ENCODE results near the gene ADAMTS14.

ADAMTS14 gene

GRCh38 chr10:70694418-70695141 lies 22.3 kb downstream of the ADAMTS14 start:
- no peak for DNase-seq

- DNase-seq = no peak
Measured at GRCh38 chr10:70695241-70696030, 23.1 kb downstream of the ADAMTS14 start.

- DNase-seq = no peak
Measured at GRCh38 chr10:70698211-70698610, 25.9 kb downstream of the ADAMTS14 start.

GRCh38 chr10:70699063-70699658 lies 26.9 kb downstream of the ADAMTS14 start:
- no peak for DNase-seq

- no peak for DNase-seq
Measured at GRCh38 chr10:70699659-70700174, 27.4 kb downstream of the ADAMTS14 start.

GRCh38 chr10:70702190-70702763 lies 30.0 kb downstream of the ADAMTS14 start:
- DNase-seq = no peak

GRCh38 chr10:70704211-70704610 lies 31.9 kb downstream of the ADAMTS14 start:
- DNase-seq = no peak

- DNase-seq = no peak
Measured at GRCh38 chr10:70705121-70705861, 33.0 kb downstream of the ADAMTS14 start.

GRCh38 chr10:70711177-70711576 lies 38.9 kb downstream of the ADAMTS14 start:
- DNase-seq = no peak

- no peak for DNase-seq
Measured at GRCh38 chr10:70711911-70712310, 39.6 kb downstream of the ADAMTS14 start.

- DNase-seq = no peak
Measured at GRCh38 chr10:70714245-70714644, 41.9 kb downstream of the ADAMTS14 start.

GRCh38 chr10:70714951-70715350 lies 42.6 kb downstream of the ADAMTS14 start:
- no peak for DNase-seq

- DNase-seq = no peak
Measured at GRCh38 chr10:70715853-70716795, 43.8 kb downstream of the ADAMTS14 start.

- no peak for DNase-seq
Measured at GRCh38 chr10:70722820-70723424, 50.6 kb downstream of the ADAMTS14 start.

GRCh38 chr10:70723771-70724170 lies 51.5 kb downstream of the ADAMTS14 start:
- no peak for DNase-seq

GRCh38 chr10:70726909-70727495 lies 54.7 kb downstream of the ADAMTS14 start:
- no peak for DNase-seq

- no peak for DNase-seq
Measured at GRCh38 chr10:70728328-70728727, 56.0 kb downstream of the ADAMTS14 start.

GRCh38 chr10:70729763-70730357 lies 57.6 kb downstream of the ADAMTS14 start:
- no peak for DNase-seq

GRCh38 chr10:70730955-70731354 lies 58.6 kb downstream of the ADAMTS14 start:
- no peak for DNase-seq

GRCh38 chr10:70732569-70732968 lies 60.3 kb downstream of the ADAMTS14 start:
- DNase-seq = no peak

Measured in activated effector memory CD4-positive, alpha-beta T cell treated with anti-CD3 and anti-CD28 coated beads, Interleukin-2, amount 50 U/mL, for 16 hours (primary cell).